WTC11 (cell line): ENCODE data around the gene RYR3. TPM values are rescaled to one million over a fixed set of nuclear protein-coding genes. Genes with fewer than 3 reads are reported as not detected.

ENCODE experiments used
- ATAC-seq: fragments of 200-7000 bp; cut with Tn5 transposase; 2 replicates; pipeline ENCODE4 v1.10.0; 2021; ENCODE audit warnings: mild to moderate bottlenecking, moderate library complexity
- CTCF ChIA-PET: fragments of 300-600 bp; sonication (Branson Sonifier 250); formaldehyde crosslinking; loops from one replicate; lab custom pipeline; 2021; ENCODE audit warnings: antibody characterized with exemption; lab: Charles Lee
- POLR2A ChIA-PET: fragments of 350-600 bp; sonication (Branson Sonifier 250); formaldehyde crosslinking; loops from one replicate; lab custom pipeline; 2021; ENCODE audit warnings: antibody characterized with exemption; lab: Charles Lee
- DNase-seq: peaks from one replicate; pipeline ENCODE4 v3.0.0; 2021; ENCODE audit warnings: low spot score
- H3K27ac Mint-ChIP-seq: 2 replicates; pipeline ENCODE4 v1.8.0; 2021; ENCODE audit warnings: mixed read lengths
- H3K27me3 Mint-ChIP-seq: 2 replicates; pipeline ENCODE4 v1.8.0; 2021; ENCODE audit warnings: low read depth, mild to moderate bottlenecking, moderate library complexity, mixed read lengths
- H3K36me3 Mint-ChIP-seq: 2 replicates; pipeline ENCODE4 v1.8.0; 2021; ENCODE audit warnings: mixed read lengths
- H3K4me1 Mint-ChIP-seq: 2 replicates; pipeline ENCODE4 v1.8.0; 2022; ENCODE audit warnings: mixed read lengths
- H3K4me3 Mint-ChIP-seq: 2 replicates; pipeline ENCODE4 v1.8.0; 2021; ENCODE audit warnings: mild to moderate bottlenecking, moderate library complexity, mixed read lengths
- H3K9me3 Mint-ChIP-seq: 2 replicates; pipeline ENCODE4 v1.8.0; 2021; ENCODE audit warnings: mixed read lengths
- CBFB ChIP-seq: sonication (generic); formaldehyde crosslinking; IDR thresholded peaks from 2 replicates; pipeline ENCODE4 v1.8.1; 2022; ENCODE audit warnings: mild to moderate bottlenecking, low read depth, missing genetic modification reagents
- FOXJ3 ChIP-seq: sonication (generic); formaldehyde crosslinking; IDR thresholded peaks from 2 replicates; pipeline ENCODE4 v1.9.0; 2021; ENCODE audit warnings: missing genetic modification reagents, mild to moderate bottlenecking, borderline replicate concordance
- FOXP1 ChIP-seq: sonication (generic); formaldehyde crosslinking; IDR thresholded peaks from 2 replicates; pipeline ENCODE4 v1.8.0; 2022; ENCODE audit warnings: missing genetic modification reagents, mild to moderate bottlenecking, moderate library complexity, borderline replicate concordance
- JAZF1 ChIP-seq: fragments of 250-450 bp; sonication (Bioruptor Pico); IDR thresholded peaks from 2 replicates; pipeline ENCODE4 v1.9.0; 2021; ENCODE audit warnings: moderate library complexity, mild to moderate bottlenecking, inconsistent platforms
- JUN ChIP-seq: sonication (generic); formaldehyde crosslinking; IDR thresholded peaks from 2 replicates; pipeline ENCODE4 v1.8.0; 2023; ENCODE audit warnings: mild to moderate bottlenecking, missing genetic modification reagents
- NR2C2 ChIP-seq: sonication (generic); formaldehyde crosslinking; IDR thresholded peaks from 2 replicates; pipeline ENCODE4 v1.8.0; 2022; ENCODE audit warnings: mild to moderate bottlenecking, missing genetic modification reagents
- OVOL2 ChIP-seq: fragments of 250-450 bp; sonication (Bioruptor Pico); IDR thresholded peaks from 2 replicates; pipeline ENCODE4 v1.9.0; 2021; ENCODE audit warnings: mild to moderate bottlenecking, borderline replicate concordance
- RELA ChIP-seq: sonication (generic); formaldehyde crosslinking; IDR thresholded peaks from 2 replicates; pipeline ENCODE4 v1.8.1; 2022; ENCODE audit warnings: missing genetic modification reagents, mild to moderate bottlenecking, borderline replicate concordance
- SP1 ChIP-seq: sonication (generic); formaldehyde crosslinking; conservative IDR thresholded peaks from 2 replicates; pipeline ENCODE4 v1.8.1; 2022; ENCODE audit warnings: missing genetic modification reagents
- ZBTB21 ChIP-seq: sonication (generic); formaldehyde crosslinking; IDR thresholded peaks from 2 replicates; pipeline ENCODE4 v1.8.1; 2023; ENCODE audit warnings: mild to moderate bottlenecking, missing genetic modification reagents, borderline replicate concordance
- ZNF423 ChIP-seq: fragments of 250-450 bp; sonication (Bioruptor Pico); IDR thresholded peaks from 2 replicates; pipeline ENCODE4 v2.1.2; 2022; ENCODE audit warnings: mild to moderate bottlenecking, moderate library complexity
- total RNA-seq: library from RNA; stranded (reverse); gene quantifications from 3 replicates; pipeline ENCODE4 v1.2.3, GENCODE V29; 2021
- TF ChIP-seq, protein P1 (sequence below): sonication (generic); formaldehyde crosslinking; conservative IDR thresholded peaks from 2 replicates; pipeline ENCODE4 v1.8.1; 2023; ENCODE audit warnings: mild to moderate bottlenecking, low read depth, missing genetic modification reagents, moderate library complexity
- TF ChIP-seq, protein P2 (sequence below): sonication (generic); formaldehyde crosslinking; IDR thresholded peaks from 2 replicates; pipeline ENCODE4 v1.8.0; 2022; ENCODE audit warnings: mild to moderate bottlenecking, missing genetic modification reagents
- TF ChIP-seq, protein P3 (sequence below): sonication (generic); formaldehyde crosslinking; IDR thresholded peaks from 2 replicates; pipeline ENCODE4 v1.8.1; 2022; ENCODE audit warnings: low read depth, missing genetic modification reagents, borderline replicate concordance
- TF ChIP-seq, protein P4 (sequence below): sonication (generic); formaldehyde crosslinking; IDR thresholded peaks from 2 replicates; pipeline ENCODE4 v1.8.1; 2022; ENCODE audit warnings: mild to moderate bottlenecking, moderate library complexity, missing genetic modification reagents
- TF ChIP-seq, protein P5 (sequence below): fragments of 250-450 bp; sonication (Bioruptor Pico); IDR thresholded peaks from 2 replicates; pipeline ENCODE4 v1.9.0; 2021; ENCODE audit warnings: moderate library complexity, mild to moderate bottlenecking, inconsistent platforms, borderline replicate concordance
- TF ChIP-seq, protein P6 (sequence below): sonication (generic); formaldehyde crosslinking; IDR thresholded peaks from 2 replicates; pipeline ENCODE4 v1.8.0; 2022; ENCODE audit warnings: mild to moderate bottlenecking, missing genetic modification reagents
- TF ChIP-seq, protein P7 (sequence below): sonication (generic); formaldehyde crosslinking; IDR thresholded peaks from 2 replicates; pipeline ENCODE4 v1.8.1; 2022; ENCODE audit warnings: mild to moderate bottlenecking, missing genetic modification reagents, moderate library complexity, borderline replicate concordance
- TF ChIP-seq, protein P8 (sequence below): fragments of 200-600 bp; IDR thresholded peaks from 2 replicates; pipeline ENCODE4 v1.8.0; 2022; ENCODE audit warnings: antibody characterized with exemption
- TF ChIP-seq, protein P9 (sequence below): fragments of 250-450 bp; sonication (Bioruptor Pico); conservative IDR thresholded peaks from 2 replicates; pipeline ENCODE4 v1.9.0; 2021; ENCODE audit warnings: mild to moderate bottlenecking

The RYR3 gene
- total RNA-seq, 1 experiment from 2014 or later = 1.4 TPM

DNA sequence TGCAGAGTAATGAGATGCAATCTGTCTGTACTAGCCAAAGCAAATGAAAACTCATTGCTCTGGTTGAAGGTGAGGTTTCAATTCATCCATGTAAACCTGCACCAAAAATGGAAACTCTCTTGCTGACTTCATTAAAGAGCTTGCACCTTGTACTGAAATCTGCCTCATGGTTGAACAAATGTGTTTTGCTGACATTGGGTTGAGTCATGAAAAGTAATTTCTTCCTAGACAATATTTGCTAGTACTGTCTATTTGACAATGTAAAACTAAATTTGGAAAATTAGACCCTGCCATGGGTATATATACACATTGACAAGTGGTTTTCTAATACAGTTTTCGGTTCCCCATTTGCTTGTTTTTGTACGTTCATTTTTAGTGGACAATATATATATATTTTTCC lies 33.3 kb downstream of the RYR3 start:
- no peak for TF ChIP-seq NR2C2 (CRISPR knock-in tag)
- TF ChIP-seq, protein P1, sequence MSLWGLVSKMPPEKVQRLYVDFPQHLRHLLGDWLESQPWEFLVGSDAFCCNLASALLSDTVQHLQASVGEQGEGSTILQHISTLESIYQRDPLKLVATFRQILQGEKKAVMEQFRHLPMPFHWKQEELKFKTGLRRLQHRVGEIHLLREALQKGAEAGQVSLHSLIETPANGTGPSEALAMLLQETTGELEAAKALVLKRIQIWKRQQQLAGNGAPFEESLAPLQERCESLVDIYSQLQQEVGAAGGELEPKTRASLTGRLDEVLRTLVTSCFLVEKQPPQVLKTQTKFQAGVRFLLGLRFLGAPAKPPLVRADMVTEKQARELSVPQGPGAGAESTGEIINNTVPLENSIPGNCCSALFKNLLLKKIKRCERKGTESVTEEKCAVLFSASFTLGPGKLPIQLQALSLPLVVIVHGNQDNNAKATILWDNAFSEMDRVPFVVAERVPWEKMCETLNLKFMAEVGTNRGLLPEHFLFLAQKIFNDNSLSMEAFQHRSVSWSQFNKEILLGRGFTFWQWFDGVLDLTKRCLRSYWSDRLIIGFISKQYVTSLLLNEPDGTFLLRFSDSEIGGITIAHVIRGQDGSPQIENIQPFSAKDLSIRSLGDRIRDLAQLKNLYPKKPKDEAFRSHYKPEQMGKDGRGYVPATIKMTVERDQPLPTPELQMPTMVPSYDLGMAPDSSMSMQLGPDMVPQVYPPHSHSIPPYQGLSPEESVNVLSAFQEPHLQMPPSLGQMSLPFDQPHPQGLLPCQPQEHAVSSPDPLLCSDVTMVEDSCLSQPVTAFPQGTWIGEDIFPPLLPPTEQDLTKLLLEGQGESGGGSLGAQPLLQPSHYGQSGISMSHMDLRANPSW = no peak
- TF ChIP-seq, protein P2, sequence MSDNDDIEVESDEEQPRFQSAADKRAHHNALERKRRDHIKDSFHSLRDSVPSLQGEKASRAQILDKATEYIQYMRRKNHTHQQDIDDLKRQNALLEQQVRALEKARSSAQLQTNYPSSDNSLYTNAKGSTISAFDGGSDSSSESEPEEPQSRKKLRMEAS (CRISPR knock-in tag) = no peak
- no peak for TF ChIP-seq ZBTB21
- TF ChIP-seq CBFB (CRISPR knock-in tag) = no peak
- TF ChIP-seq ZNF423 (CRISPR knock-in tag) = no peak
- TF ChIP-seq, protein P3, sequence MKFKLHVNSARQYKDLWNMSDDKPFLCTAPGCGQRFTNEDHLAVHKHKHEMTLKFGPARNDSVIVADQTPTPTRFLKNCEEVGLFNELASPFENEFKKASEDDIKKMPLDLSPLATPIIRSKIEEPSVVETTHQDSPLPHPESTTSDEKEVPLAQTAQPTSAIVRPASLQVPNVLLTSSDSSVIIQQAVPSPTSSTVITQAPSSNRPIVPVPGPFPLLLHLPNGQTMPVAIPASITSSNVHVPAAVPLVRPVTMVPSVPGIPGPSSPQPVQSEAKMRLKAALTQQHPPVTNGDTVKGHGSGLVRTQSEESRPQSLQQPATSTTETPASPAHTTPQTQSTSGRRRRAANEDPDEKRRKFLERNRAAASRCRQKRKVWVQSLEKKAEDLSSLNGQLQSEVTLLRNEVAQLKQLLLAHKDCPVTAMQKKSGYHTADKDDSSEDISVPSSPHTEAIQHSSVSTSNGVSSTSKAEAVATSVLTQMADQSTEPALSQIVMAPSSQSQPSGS = no peak
- TF ChIP-seq FOXP1 = no peak
- no peak for TF ChIP-seq JAZF1 (CRISPR knock-in tag)
- TF ChIP-seq, protein P4, sequence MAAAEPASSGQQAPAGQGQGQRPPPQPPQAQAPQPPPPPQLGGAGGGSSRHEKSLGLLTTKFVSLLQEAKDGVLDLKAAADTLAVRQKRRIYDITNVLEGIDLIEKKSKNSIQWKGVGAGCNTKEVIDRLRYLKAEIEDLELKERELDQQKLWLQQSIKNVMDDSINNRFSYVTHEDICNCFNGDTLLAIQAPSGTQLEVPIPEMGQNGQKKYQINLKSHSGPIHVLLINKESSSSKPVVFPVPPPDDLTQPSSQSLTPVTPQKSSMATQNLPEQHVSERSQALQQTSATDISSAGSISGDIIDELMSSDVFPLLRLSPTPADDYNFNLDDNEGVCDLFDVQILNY = no peak
- TF ChIP-seq OVOL2 (CRISPR knock-in tag) = no peak
- no peak for TF ChIP-seq SP1
- TF ChIP-seq, protein P5, sequence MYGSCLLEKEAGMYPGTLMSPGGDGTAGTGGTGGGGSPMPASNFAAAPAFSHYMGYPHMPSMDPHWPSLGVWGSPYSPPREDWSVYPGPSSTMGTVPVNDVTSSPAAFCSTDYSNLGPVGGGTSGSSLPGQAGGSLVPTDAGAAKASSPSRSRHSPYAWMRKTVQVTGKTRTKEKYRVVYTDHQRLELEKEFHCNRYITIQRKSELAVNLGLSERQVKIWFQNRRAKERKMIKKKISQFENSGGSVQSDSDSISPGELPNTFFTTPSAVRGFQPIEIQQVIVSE (CRISPR knock-in tag) = no peak
- TF ChIP-seq, protein P6, sequence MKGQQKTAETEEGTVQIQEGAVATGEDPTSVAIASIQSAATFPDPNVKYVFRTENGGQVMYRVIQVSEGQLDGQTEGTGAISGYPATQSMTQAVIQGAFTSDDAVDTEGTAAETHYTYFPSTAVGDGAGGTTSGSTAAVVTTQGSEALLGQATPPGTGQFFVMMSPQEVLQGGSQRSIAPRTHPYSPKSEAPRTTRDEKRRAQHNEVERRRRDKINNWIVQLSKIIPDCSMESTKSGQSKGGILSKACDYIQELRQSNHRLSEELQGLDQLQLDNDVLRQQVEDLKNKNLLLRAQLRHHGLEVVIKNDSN (CRISPR knock-in tag) = no peak
- TF ChIP-seq, protein P7, sequence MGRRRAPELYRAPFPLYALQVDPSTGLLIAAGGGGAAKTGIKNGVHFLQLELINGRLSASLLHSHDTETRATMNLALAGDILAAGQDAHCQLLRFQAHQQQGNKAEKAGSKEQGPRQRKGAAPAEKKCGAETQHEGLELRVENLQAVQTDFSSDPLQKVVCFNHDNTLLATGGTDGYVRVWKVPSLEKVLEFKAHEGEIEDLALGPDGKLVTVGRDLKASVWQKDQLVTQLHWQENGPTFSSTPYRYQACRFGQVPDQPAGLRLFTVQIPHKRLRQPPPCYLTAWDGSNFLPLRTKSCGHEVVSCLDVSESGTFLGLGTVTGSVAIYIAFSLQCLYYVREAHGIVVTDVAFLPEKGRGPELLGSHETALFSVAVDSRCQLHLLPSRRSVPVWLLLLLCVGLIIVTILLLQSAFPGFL = no peak

DNA sequence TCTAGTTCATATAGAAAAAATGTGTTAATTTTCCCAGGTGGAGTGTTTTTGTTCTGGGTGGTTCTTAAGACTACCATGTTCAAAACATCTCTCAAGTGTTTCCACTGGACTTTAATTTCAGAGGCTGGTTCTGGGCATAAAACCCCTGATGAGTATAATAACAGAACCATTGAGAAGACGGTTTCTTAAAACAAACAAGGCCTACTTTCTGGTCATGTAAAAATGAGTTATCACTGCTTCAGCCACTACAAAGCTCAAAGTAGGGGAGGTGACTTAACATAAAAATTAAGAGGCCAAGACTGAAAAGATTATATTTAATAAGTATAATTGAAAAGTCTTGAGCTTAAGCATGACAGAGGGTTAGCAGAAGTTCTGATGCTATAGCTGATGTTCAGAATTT lies 33.8 kb downstream of the RYR3 start:
- Mint-ChIP-seq H3K36me3 (peaks cover 3% of the 10 kb centered on the region; the same call in 1 of the 2 replicates), H3K4me3 (no peak overlapping the region), H3K9me3 (peaks cover 9% of the 10 kb centered on the region; the same call in 1 of the 2 replicates), H3K27me3 (no peaks in the 10 kb centered on the region), H3K27ac (no peak overlapping the region), H3K4me1 (peaks cover 16% of the 10 kb centered on the region)
- ChIA-PET POLR2A (no interaction called here), CTCF (interaction anchor here (1.4 to 1.5 kb wide), 2 partner anchors 35 to 52 kb away, joined by 3 to 4 read pairs; no protein-coding TSS in a partner anchor)
- ATAC-seq (no peak), DNase-seq (no peak)
- TF ChIP-seq JUN (CRISPR knock-in tag) (no peak), FOXJ3 (CRISPR knock-in tag) (no peak), RELA (CRISPR knock-in tag) (no peak), JAZF1 (CRISPR knock-in tag) (no peak)
- TF ChIP-seq, protein P1 = no peak
- TF ChIP-seq, protein P8, sequence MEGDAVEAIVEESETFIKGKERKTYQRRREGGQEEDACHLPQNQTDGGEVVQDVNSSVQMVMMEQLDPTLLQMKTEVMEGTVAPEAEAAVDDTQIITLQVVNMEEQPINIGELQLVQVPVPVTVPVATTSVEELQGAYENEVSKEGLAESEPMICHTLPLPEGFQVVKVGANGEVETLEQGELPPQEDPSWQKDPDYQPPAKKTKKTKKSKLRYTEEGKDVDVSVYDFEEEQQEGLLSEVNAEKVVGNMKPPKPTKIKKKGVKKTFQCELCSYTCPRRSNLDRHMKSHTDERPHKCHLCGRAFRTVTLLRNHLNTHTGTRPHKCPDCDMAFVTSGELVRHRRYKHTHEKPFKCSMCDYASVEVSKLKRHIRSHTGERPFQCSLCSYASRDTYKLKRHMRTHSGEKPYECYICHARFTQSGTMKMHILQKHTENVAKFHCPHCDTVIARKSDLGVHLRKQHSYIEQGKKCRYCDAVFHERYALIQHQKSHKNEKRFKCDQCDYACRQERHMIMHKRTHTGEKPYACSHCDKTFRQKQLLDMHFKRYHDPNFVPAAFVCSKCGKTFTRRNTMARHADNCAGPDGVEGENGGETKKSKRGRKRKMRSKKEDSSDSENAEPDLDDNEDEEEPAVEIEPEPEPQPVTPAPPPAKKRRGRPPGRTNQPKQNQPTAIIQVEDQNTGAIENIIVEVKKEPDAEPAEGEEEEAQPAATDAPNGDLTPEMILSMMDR = no peak
- TF ChIP-seq, protein P9, sequence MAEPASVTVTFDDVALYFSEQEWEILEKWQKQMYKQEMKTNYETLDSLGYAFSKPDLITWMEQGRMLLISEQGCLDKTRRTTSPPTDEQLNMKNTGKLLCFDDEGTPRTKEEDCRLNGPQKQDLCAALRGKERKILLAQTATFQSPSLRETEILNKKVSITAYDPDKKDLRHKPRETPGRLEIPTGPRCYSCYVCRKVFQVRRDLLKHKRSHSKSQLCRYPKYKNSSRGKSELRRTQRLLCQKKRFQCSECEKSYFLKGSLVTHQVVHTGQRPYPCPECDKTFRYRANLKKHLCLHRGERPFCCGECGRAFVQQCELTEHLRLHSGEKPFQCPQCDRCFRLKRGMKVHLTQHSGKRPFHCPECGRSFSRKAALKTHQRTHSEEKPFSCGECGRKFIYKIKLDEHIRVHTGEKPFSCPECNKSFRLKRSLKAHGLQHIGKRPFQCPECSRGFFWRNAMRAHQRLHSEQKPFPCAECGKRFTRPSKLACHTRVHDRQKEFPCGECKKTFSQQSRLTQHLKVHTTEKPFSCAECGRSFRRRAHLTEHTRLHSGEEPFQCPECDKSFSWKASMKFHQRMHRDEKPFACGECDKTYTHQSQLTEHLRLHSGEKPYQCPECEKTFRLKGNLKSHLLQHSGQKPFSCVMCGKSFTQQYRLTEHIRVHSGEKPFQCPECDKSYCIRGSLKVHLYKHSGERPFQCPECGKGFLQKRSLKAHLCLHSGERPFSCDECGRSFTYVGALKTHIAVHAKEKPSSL (CRISPR knock-in tag) = no peak

More for the DNA sequence above, 33.3 kb downstream of the RYR3 start:
- no peak for DNase-seq
- ATAC-seq = no peak
- H3K4me1 Mint-ChIP-seq = peaks cover 16% of the 10 kb centered on the region
- H3K27ac Mint-ChIP-seq = no peak overlapping the region
- peaks cover 13% of the 10 kb centered on the region for H3K9me3 Mint-ChIP-seq
- ChIA-PET CTCF (interaction anchor here (1.4 to 1.5 kb wide), 2 partner anchors 35 to 51 kb away, joined by 3 to 4 read pairs; no protein-coding TSS in a partner anchor), POLR2A (no interaction called here)
- H3K4me3 Mint-ChIP-seq = no peak overlapping the region
- no peaks in the 10 kb centered on the region for H3K27me3 Mint-ChIP-seq
- H3K36me3 Mint-ChIP-seq = peaks cover 3% of the 10 kb centered on the region; the same call in 1 of the 2 replicates
